C4-2B (cell line): ENCODE data around the gene PTPMT1.

Experiments used
- H3K27ac ChIP-seq: fragments of 450-650 bp; 2 replicates; pipeline ENCODE4 v1.5.1; 2017
- ZFX ChIP-seq: fragments of 450-650 bp; IDR thresholded peaks from 2 replicates; pipeline ENCODE4 v1.6.1; 2017
- TF ChIP-seq, protein P1 (sequence below): fragments of 450-650 bp; conservative IDR thresholded peaks from 2 replicates; pipeline ENCODE4 v1.5.1; 2017; ENCODE audit warnings: mild to moderate bottlenecking

The PTPMT1 gene

DNA sequence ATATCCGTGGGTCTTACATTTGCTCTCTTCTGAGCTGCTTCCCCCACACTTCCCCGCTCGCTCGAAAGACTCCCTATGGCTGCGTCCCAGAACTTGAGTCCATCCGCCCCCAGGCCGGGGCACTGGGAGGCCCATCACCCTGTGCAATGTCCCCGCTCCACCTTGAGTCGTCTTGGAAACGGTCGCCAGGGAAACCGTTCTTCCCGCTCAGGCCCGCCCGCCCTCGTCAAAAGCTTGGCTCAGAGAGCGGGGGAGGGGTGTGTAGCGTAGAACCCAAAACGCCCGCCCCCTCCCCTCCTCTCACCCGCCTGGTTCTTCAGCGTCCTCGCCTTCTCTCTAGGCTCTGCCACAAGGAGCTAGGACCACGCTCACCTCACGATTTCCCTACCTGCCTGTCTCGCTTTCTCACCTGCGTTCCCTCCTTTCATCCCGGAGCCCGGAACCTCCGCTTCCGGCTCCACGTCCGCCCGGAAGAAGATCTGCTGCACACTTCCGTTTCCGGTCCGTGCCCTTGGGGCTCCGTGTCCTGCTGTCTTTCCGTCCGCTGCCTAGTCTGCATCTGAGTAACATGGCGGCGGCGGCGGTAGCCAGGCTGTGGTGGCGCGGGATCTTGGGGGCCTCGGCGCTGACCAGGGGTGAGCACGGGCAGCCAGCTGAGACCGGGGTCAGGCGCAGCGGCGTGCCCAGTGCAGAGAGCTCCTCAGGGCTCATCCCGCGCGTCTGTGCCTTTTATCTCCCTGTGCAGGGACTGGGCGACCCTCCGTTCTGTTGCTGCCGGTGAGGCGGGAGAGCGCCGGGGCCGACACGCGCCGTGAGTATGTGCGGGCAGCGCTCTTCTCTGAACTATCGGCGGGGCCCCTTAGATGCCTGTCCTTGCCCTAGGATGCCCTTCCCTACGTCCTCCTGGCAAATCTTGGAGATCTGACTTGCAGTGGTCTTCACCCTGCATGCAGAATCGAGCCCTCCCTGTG lies 13.4 kb downstream of the PTPMT1 start, which contains the start of the genes KBTBD4 and NDUFS3:
KBTBD4 (minus strand) TSS at position 447 of the 971 bp plus-strand sequence; CDS start at position 428, 19 bp downstream.
NDUFS3 (plus strand) TSS at position 551 of the 971 bp plus-strand sequence; CDS start at position 569, 18 bp downstream.
- TF ChIP-seq ZFX, result peak; percentile 59
- TF ChIP-seq, protein P1, sequence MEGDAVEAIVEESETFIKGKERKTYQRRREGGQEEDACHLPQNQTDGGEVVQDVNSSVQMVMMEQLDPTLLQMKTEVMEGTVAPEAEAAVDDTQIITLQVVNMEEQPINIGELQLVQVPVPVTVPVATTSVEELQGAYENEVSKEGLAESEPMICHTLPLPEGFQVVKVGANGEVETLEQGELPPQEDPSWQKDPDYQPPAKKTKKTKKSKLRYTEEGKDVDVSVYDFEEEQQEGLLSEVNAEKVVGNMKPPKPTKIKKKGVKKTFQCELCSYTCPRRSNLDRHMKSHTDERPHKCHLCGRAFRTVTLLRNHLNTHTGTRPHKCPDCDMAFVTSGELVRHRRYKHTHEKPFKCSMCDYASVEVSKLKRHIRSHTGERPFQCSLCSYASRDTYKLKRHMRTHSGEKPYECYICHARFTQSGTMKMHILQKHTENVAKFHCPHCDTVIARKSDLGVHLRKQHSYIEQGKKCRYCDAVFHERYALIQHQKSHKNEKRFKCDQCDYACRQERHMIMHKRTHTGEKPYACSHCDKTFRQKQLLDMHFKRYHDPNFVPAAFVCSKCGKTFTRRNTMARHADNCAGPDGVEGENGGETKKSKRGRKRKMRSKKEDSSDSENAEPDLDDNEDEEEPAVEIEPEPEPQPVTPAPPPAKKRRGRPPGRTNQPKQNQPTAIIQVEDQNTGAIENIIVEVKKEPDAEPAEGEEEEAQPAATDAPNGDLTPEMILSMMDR, result no peak
- peak within 1 kb of the TSS; percentile 98 for H3K27ac ChIP-seq

DNA sequence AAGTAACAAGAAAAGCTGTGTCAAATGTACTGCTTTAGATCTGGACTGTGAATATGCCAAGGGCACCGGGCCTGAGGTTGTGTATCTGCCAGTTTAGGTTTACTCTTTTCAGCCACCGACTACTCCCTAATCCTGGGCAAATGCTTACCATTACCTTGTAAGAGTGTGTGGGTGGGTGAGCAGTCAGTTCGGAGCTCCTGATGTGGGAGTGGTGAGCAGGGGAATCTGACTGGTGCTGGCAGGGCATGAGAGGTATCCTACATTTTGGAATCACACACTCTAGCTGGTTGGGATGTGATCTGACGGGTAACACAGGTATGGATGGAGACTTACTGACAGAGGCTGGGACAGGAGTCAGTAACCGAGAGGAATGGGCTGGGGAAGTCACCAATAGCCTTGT lies 18.4 kb downstream of the PTPMT1 start:
- H3K27ac ChIP-seq, result no peak overlapping the region
- no peak for TF ChIP-seq ZFX
- TF ChIP-seq, protein P1, result no peak

GRCh38 chr11:47586098-47586855 lies 20.9 kb downstream of the PTPMT1 start, which contains the start of gene FAM180B:
FAM180B (plus strand) TSS chr11:47586678; CDS start chr11:47586769, 91 bp downstream.
- no peak within 1 kb of the TSS for H3K27ac ChIP-seq
- TF ChIP-seq ZFX, result no peak
- TF ChIP-seq, protein P1, result no peak

- TF ChIP-seq, protein P1, result no peak
- no peak overlapping the region for H3K27ac ChIP-seq
Measured at GRCh38 chr11:47587039-47587716, 21.8 kb downstream of the PTPMT1 start.

DNA sequence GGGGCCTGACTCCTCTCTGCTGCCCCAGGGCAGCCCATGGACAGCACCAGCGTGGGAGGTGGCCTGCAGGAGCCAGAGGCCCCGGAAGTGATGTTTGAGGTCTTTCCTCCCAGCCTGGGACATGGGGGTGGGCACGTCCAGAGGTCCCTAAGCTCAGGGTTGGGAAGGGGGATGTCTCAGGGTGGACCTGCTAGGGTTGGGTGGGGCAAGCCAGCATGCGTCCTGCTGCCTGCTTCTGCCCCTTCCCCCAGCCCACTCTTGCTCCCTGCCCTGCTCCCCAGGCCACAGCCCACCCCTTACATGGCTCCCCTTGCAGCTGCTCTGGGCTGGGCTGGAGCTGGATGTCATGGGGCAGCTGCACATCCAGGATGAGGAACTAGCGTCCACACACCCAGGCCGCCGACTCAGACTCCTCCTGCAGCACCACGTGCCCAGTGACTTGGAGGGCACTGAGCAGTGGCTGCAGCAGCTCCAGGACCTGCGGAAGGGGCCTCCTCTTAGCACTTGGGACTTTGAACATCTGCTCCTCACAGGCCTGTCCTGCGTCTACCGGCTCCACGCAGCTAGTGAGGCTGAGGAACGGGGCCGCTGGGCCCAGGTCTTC lies 22.4 kb downstream of the PTPMT1 start:
- no peak overlapping the region for H3K27ac ChIP-seq

DNA sequence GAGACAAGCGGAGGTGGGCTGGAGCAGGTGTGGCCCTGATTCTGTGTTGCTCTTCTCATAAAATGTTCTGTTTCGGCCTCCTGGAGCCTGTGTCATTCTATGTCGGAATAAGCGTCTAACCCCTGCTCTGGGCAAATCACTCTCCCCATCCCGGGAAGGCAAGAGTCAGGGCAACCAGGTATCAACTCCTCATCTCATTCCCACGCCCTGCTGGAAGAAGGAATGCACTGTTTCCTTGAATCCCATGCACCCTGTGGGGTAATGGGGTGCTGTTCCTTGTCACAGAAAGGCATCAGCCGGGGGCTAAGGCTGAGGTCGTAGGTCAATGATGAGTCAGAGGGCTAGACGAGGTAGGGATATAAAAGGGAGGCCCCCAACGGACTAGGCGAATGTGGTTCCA lies 23.7 kb downstream of the PTPMT1 start:
- TF ChIP-seq, protein P1, result no peak
- TF ChIP-seq ZFX, result no peak
- no peak overlapping the region for H3K27ac ChIP-seq

More for the DNA sequence above, 22.4 kb downstream of the PTPMT1 start:
- TF ChIP-seq, protein P1, result no peak
